ENCODE measurements around the gene ZNF609.

Gene ZNF609

GRCh38 chr15:64716452-64716851, 256.1 kb downstream of the ZNF609 start:
- H3K9me3 ChIP-seq (ENCODE audit: insufficient read depth, low read depth, low read length) = no peaks in the 10 kb centered on the region
- no peak overlapping the region for H3K27ac ChIP-seq (ENCODE audit: low read depth, low read length)
- H3K4me1 ChIP-seq (ENCODE audit: insufficient read depth, low read length) = no peaks in the 10 kb centered on the region
- peaks cover 72% of the 10 kb centered on the region for H3K36me3 ChIP-seq (ENCODE audit: insufficient read depth, low read length)
- H3K9ac ChIP-seq (ENCODE audit: low read depth, low read length) = no peak overlapping the region
- 98% methylated on average over 2 of the region's 2 CpGs for WGBS
- H3K4me3 ChIP-seq (ENCODE audit: low read length) = no peak overlapping the region
- no peaks in the 10 kb centered on the region for H3K27me3 ChIP-seq (ENCODE audit: insufficient read depth, low read length)

GRCh38 chr15:64717130-64717529, 256.8 kb downstream of the ZNF609 start:
- H3K4me3 ChIP-seq (ENCODE audit: low read length) = no peak overlapping the region

GRCh38 chr15:64717735-64718495, 257.5 kb downstream of the ZNF609 start:
- H3K4me1 ChIP-seq (ENCODE audit: insufficient read depth, low read length) = no peaks in the 10 kb centered on the region
- no peaks in the 10 kb centered on the region for H3K9me3 ChIP-seq (ENCODE audit: insufficient read depth, low read depth, low read length)
- H3K27me3 ChIP-seq (ENCODE audit: insufficient read depth, low read length) = no peaks in the 10 kb centered on the region
- H3K9ac ChIP-seq (ENCODE audit: low read depth, low read length) = no peak overlapping the region
- no peak overlapping the region for H3K27ac ChIP-seq (ENCODE audit: low read depth, low read length)
- H3K4me3 ChIP-seq (ENCODE audit: low read length) = no peak overlapping the region
- WGBS = 94% methylated on average over 18 of the region's 18 CpGs
- H3K36me3 ChIP-seq (ENCODE audit: insufficient read depth, low read length) = peaks cover 63% of the 10 kb centered on the region

More at GRCh38 chr15:64717130-64717529, 256.8 kb downstream of the ZNF609 start:
- Histone ChIP-seq H3K27ac (ENCODE audit: low read depth, low read length) (no peak overlapping the region), H3K27me3 (ENCODE audit: insufficient read depth, low read length) (no peaks in the 10 kb centered on the region), H3K4me1 (ENCODE audit: insufficient read depth, low read length) (no peaks in the 10 kb centered on the region), H3K9ac (ENCODE audit: low read depth, low read length) (no peak overlapping the region), H3K9me3 (ENCODE audit: insufficient read depth, low read depth, low read length) (no peaks in the 10 kb centered on the region), H3K36me3 (ENCODE audit: insufficient read depth, low read length) (peaks cover 69% of the 10 kb centered on the region)
- WGBS = 97% methylated on average over 7 of the region's 7 CpGs

- Histone ChIP-seq H3K9me3 (ENCODE audit: insufficient read depth, low read depth, low read length) (no peaks in the 10 kb centered on the region), H3K27me3 (ENCODE audit: insufficient read depth, low read length) (no peaks in the 10 kb centered on the region), H3K27ac (ENCODE audit: low read depth, low read length) (no peak overlapping the region), H3K9ac (ENCODE audit: low read depth, low read length) (no peak overlapping the region), H3K4me1 (ENCODE audit: insufficient read depth, low read length) (no peaks in the 10 kb centered on the region), H3K4me3 (ENCODE audit: low read length) (no peak overlapping the region), H3K36me3 (ENCODE audit: insufficient read depth, low read length) (peaks cover 62% of the 10 kb centered on the region)
- WGBS = 97% methylated on average over 3 of the region's 3 CpGs
These were observed 259.8 kb downstream of the ZNF609 start for GRCh38 chr15:64720188-64720587.

GRCh38 chr15:64730151-64730550, 269.8 kb downstream of the ZNF609 start:
- WGBS = 96% methylated on average over 5 of the region's 5 CpGs
- Histone ChIP-seq H3K4me1 (ENCODE audit: insufficient read depth, low read length) (peaks cover 7% of the 10 kb centered on the region), H3K4me3 (ENCODE audit: low read length) (no peak overlapping the region), H3K36me3 (ENCODE audit: insufficient read depth, low read length) (peaks cover 44% of the 10 kb centered on the region), H3K9ac (ENCODE audit: low read depth, low read length) (no peak overlapping the region), H3K9me3 (ENCODE audit: insufficient read depth, low read depth, low read length) (no peaks in the 10 kb centered on the region), H3K27me3 (ENCODE audit: insufficient read depth, low read length) (no peaks in the 10 kb centered on the region), H3K27ac (ENCODE audit: low read depth, low read length) (no peak overlapping the region)

- 55% methylated on average over 16 of the region's 16 CpGs for WGBS
- Histone ChIP-seq H3K9ac (ENCODE audit: low read depth, low read length) (no peak overlapping the region; the same call in 1 of the 2 replicates), H3K4me3 (ENCODE audit: low read length) (no peak overlapping the region), H3K9me3 (ENCODE audit: insufficient read depth, low read depth, low read length) (no peaks in the 10 kb centered on the region), H3K27ac (ENCODE audit: low read depth, low read length) (peak overlapping the region; percentile 59; the same call in 1 of the 2 replicates), H3K27me3 (ENCODE audit: insufficient read depth, low read length) (no peaks in the 10 kb centered on the region), H3K4me1 (ENCODE audit: insufficient read depth, low read length) (peaks cover 7% of the 10 kb centered on the region), H3K36me3 (ENCODE audit: insufficient read depth, low read length) (peaks cover 46% of the 10 kb centered on the region)
These were observed 270.8 kb downstream of the ZNF609 start for GRCh38 chr15:64731012-64731804.

GRCh38 chr15:64731805-64732151, 271.4 kb downstream of the ZNF609 start:
- Histone ChIP-seq H3K4me1 (ENCODE audit: insufficient read depth, low read length) (peaks cover 7% of the 10 kb centered on the region), H3K4me3 (ENCODE audit: low read length) (no peak overlapping the region), H3K36me3 (ENCODE audit: insufficient read depth, low read length) (peaks cover 50% of the 10 kb centered on the region), H3K9me3 (ENCODE audit: insufficient read depth, low read depth, low read length) (no peaks in the 10 kb centered on the region), H3K9ac (ENCODE audit: low read depth, low read length) (no peak overlapping the region; the same call in 1 of the 2 replicates), H3K27ac (ENCODE audit: low read depth, low read length) (peak overlapping the region; percentile 59; the same call in 1 of the 2 replicates), H3K27me3 (ENCODE audit: insufficient read depth, low read length) (no peaks in the 10 kb centered on the region)
- WGBS = 71% methylated on average over 9 of the region's 9 CpGs

GRCh38 chr15:64732156-64732860, 271.9 kb downstream of the ZNF609 start:
- H3K4me1 ChIP-seq (ENCODE audit: insufficient read depth, low read length) = peaks cover 7% of the 10 kb centered on the region
- 90% methylated on average over 7 of the region's 7 CpGs for WGBS
- peak overlapping the region; percentile 46; the same call in 1 of the 2 replicates for H3K27ac ChIP-seq (ENCODE audit: low read depth, low read length)
- no peak overlapping the region; the same call in 1 of the 2 replicates for H3K9ac ChIP-seq (ENCODE audit: low read depth, low read length)
- no peaks in the 10 kb centered on the region for H3K27me3 ChIP-seq (ENCODE audit: insufficient read depth, low read length)
- H3K9me3 ChIP-seq (ENCODE audit: insufficient read depth, low read depth, low read length) = no peaks in the 10 kb centered on the region
- H3K36me3 ChIP-seq (ENCODE audit: insufficient read depth, low read length) = peaks cover 48% of the 10 kb centered on the region
- no peak overlapping the region for H3K4me3 ChIP-seq (ENCODE audit: low read length)
